H1 (cell line): ENCODE data around the gene NBAS. TPM values are rescaled to one million over a fixed set of nuclear protein-coding genes. Genes with fewer than 3 reads are reported as not detected.

Experiments
- CTCF ChIA-PET: fragments of 300-600 bp; sonication (Branson Sonifier 250); formaldehyde crosslinking; loops from one replicate; lab custom pipeline; 2021; ENCODE audit not compliant: partially characterized antibody; lab: Charles Lee
- POLR2A ChIA-PET: fragments of 300-600 bp; sonication (Branson Sonifier 250); formaldehyde crosslinking; loops from one replicate; lab custom pipeline; 2021; ENCODE audit warnings: inconsistent platforms; ENCODE audit not compliant: partially characterized antibody; lab: Charles Lee
- DNase-seq, 2 experiments: peaks; one replicate each; pipeline versions ENCODE4 v3.0.0 to v3.0.0-alpha.2; 2010 to 2022; ENCODE audit warnings: low spot score in 2 of 2, low read depth in 1 of 2, mixed read lengths in 1 of 2
- FAIRE-seq: peaks from 2 replicates; lab custom pipeline; 2011; peaks lifted over from hg19 to GRCh38; lab: Jason Lieb, UNC
- H2AFZ ChIP-seq: 2 replicates; pipeline ENCODE4 v1.8.1; 2012; ENCODE audit warnings: low read length, inconsistent platforms
- H2AK5ac ChIP-seq: 2 replicates; pipeline ENCODE4 v1.6.1; 2013; ENCODE audit warnings: low read depth, low read length
- H2BK120ac ChIP-seq: replicated peaks from 2 replicates; pipeline ENCODE3; 2013; ENCODE audit warnings: low read depth, low read length, inconsistent platforms
- H2BK12ac ChIP-seq: 2 replicates; pipeline ENCODE4 v1.6.1; 2013; ENCODE audit warnings: low read depth, low read length
- H2BK15ac ChIP-seq: 2 replicates; pipeline ENCODE4 v1.6.1; 2013; ENCODE audit warnings: low read length
- H2BK20ac ChIP-seq: 2 replicates; pipeline ENCODE4 v1.6.1; 2013; ENCODE audit warnings: low read length
- H2BK5ac ChIP-seq: 2 replicates; pipeline ENCODE4 v1.6.1; 2013; ENCODE audit warnings: low read depth, low read length
- H3K14ac ChIP-seq: 2 replicates; pipeline ENCODE4 v1.6.1; 2013; ENCODE audit warnings: inconsistent platforms; ENCODE audit not compliant: insufficient read length
- H3K18ac ChIP-seq: 2 replicates; pipeline ENCODE4 v1.6.1; 2013; ENCODE audit warnings: low read length; ENCODE audit errors: extremely low read depth
- H3K23ac ChIP-seq: 2 replicates; pipeline ENCODE4 v1.6.1; 2013; ENCODE audit warnings: inconsistent platforms; ENCODE audit not compliant: insufficient read length
- H3K23me2 ChIP-seq: 2 replicates; pipeline ENCODE4 v1.6.1; 2013; ENCODE audit warnings: low read depth, low read length
- H3K27ac ChIP-seq: 2 replicates; pipeline ENCODE4 v1.6.1; 2011; ENCODE audit warnings: low read depth, low read length, inconsistent platforms
- H3K27me3 ChIP-seq, 4 experiments: replicated peaks in 1 of 4; 1 replicate in 1 of 4; 2 replicates in 3 of 4; pipeline versions ENCODE4 v1.6.1 to v1.8.1; 2011 to 2013; ENCODE audit warnings: low read length in 3 of 4, mild to moderate bottlenecking in 3 of 4, inconsistent platforms in 2 of 4, mixed read lengths in 2 of 4, moderate library complexity in 1 of 4; ENCODE audit not compliant: control insufficient read depth in 3 of 4, insufficient read depth in 3 of 4; ENCODE audit errors: extremely low read depth in 1 of 4
- H3K36me3 ChIP-seq, 4 experiments: 2 replicates each; pipeline versions ENCODE4 v1.6.1 to v1.8.1; 2011 to 2013; ENCODE audit warnings: mild to moderate bottlenecking in 4 of 4, low read length in 3 of 4, moderate library complexity in 2 of 4, control low read depth in 1 of 4, inconsistent platforms in 1 of 4; ENCODE audit not compliant: insufficient read depth in 4 of 4, control insufficient read depth in 2 of 4
- H3K4ac ChIP-seq: replicated peaks from 2 replicates; pipeline ENCODE3; 2013; ENCODE audit warnings: low read length, low read depth, mixed read lengths, inconsistent platforms; ENCODE audit not compliant: insufficient read length
- H3K4me1 ChIP-seq, 4 experiments: replicated peaks in 1 of 4; 1 replicate in 1 of 4; 2 replicates in 3 of 4; pipeline versions ENCODE4 v1.6.1 to v1.8.1; 2011 to 2013; ENCODE audit warnings: low read length in 3 of 4, inconsistent platforms in 2 of 4, mixed read lengths in 1 of 4; ENCODE audit not compliant: insufficient read depth in 4 of 4, control insufficient read depth in 3 of 4
- H3K4me2 ChIP-seq, 2 experiments: 2 replicates each; pipeline versions ENCODE4 v1.6.1 to v1.8.1; 2011 to 2013; ENCODE audit warnings: low read depth in 2 of 2, low read length in 2 of 2, control low read depth in 1 of 2, inconsistent platforms in 1 of 2, mild to moderate bottlenecking in 1 of 2; ENCODE audit not compliant: insufficient read depth in 1 of 2
- H3K4me3 ChIP-seq, 4 experiments: fragments of 200-600, 300-600 bp in 1 of 4; sonication (generic), shearing (Covaris generic), sonication (Bioruptor Twin) in 1 of 4; 2 replicates each; pipeline versions ENCODE4 v1.5.1 to v1.8.1; 2011 to 2016; ENCODE audit warnings: low read length in 4 of 4, low read depth in 3 of 4, control low read depth in 2 of 4, inconsistent platforms in 2 of 4, mild to moderate bottlenecking in 2 of 4, mixed read lengths in 1 of 4, moderate library complexity in 1 of 4; ENCODE audit not compliant: insufficient read depth in 2 of 4; ENCODE audit errors: extremely low read depth in 1 of 4
- H3K56ac ChIP-seq: replicated peaks from 2 replicates; pipeline ENCODE3; 2013; ENCODE audit warnings: low read depth, mild to moderate bottlenecking, mixed read lengths, low read length, inconsistent platforms; ENCODE audit not compliant: insufficient read length
- H3K79me1 ChIP-seq: 2 replicates; pipeline ENCODE4 v1.6.1; 2013; ENCODE audit warnings: low read depth, low read length, control low read depth
- H3K79me2 ChIP-seq, 2 experiments: 2 replicates each; pipeline versions ENCODE4 v1.6.1 to v1.8.1; 2012 to 2013; ENCODE audit warnings: low read length in 2 of 2, mild to moderate bottlenecking in 2 of 2, inconsistent platforms in 1 of 2; ENCODE audit not compliant: insufficient read depth in 2 of 2, control insufficient read depth in 1 of 2
- H3K9ac ChIP-seq, 4 experiments: replicated peaks in 1 of 4; 1 replicate in 1 of 4; 2 replicates in 3 of 4; pipeline versions ENCODE4 v1.6.1 to v1.8.1; 2011 to 2013; ENCODE audit warnings: low read depth in 3 of 4, low read length in 3 of 4, control low read depth in 2 of 4, mild to moderate bottlenecking in 2 of 4, moderate library complexity in 2 of 4, inconsistent platforms in 1 of 4; ENCODE audit errors: extremely low read depth in 1 of 4
- H3K9me3 ChIP-seq, 2 experiments: 2 replicates each; pipeline versions ENCODE4 v1.6.1 to v1.8.1; 2012 to 2013; ENCODE audit warnings: mild to moderate bottlenecking in 2 of 2, moderate library complexity in 2 of 2, control low read depth in 1 of 2, inconsistent platforms in 1 of 2, low read depth in 1 of 2, low read length in 1 of 2, mixed read lengths in 1 of 2; ENCODE audit not compliant: insufficient read depth in 2 of 2
- H4K20me1 ChIP-seq, 2 experiments: replicated peaks in 1 of 2; 2 replicates each; pipeline versions ENCODE3 to v1.8.1; 2011 to 2013; ENCODE audit warnings: inconsistent platforms in 2 of 2, low read length in 2 of 2, mild to moderate bottlenecking in 1 of 2; ENCODE audit not compliant: insufficient read depth in 2 of 2, control insufficient read depth in 1 of 2
- H4K5ac ChIP-seq: 2 replicates; pipeline ENCODE4 v1.6.1; 2013; ENCODE audit warnings: low read length, low read depth, mixed read lengths, inconsistent platforms; ENCODE audit not compliant: insufficient read length
- H4K8ac ChIP-seq: 2 replicates; pipeline ENCODE4 v1.8.0; 2013; ENCODE audit warnings: mild to moderate bottlenecking, moderate library complexity, low read length, inconsistent platforms; ENCODE audit not compliant: insufficient read depth; ENCODE audit errors: extremely low read depth
- H4K91ac ChIP-seq: replicated peaks from 2 replicates; pipeline ENCODE3; 2013; ENCODE audit warnings: low read length, mixed read lengths, inconsistent platforms; ENCODE audit not compliant: insufficient read length
- CBX5 ChIP-seq: fragments of 300-800, 300-1000 bp; sonication (generic); IDR thresholded peaks from 2 replicates; pipeline ENCODE4 v1.7.1; 2016; ENCODE audit warnings: antibody characterized with exemption, low read length, low read depth
- FOSL1 ChIP-seq: IDR thresholded peaks from 2 replicates; pipeline ENCODE4 v1.6.1; 2011; ENCODE audit warnings: mild to moderate bottlenecking, low read depth, low read length, moderate library complexity; ENCODE audit not compliant: insufficient read depth
- MAFK ChIP-seq: IDR thresholded peaks from 2 replicates; pipeline ENCODE4 v1.6.1; 2012; ENCODE audit warnings: low read depth, mild to moderate bottlenecking, improper control_type of control experiment, low read length
- WGBS, 2 experiments: shearing (Covaris generic) in 1 of 2; methylation state at CpG; one replicate each; pipeline versions ENCODE4 v1.1.6 to v1.1.7; 2013 to 2015; ENCODE audit warnings: low lambda C conversion rate in 2 of 2, mixed read lengths in 2 of 2, inconsistent platforms in 1 of 2, low coverage in 1 of 2, missing lambda C conversion rate in 1 of 2; ENCODE audit not compliant: insufficient replicate concordance in 2 of 2, insufficient coverage in 1 of 2, insufficient read length in 1 of 2; ENCODE audit errors: extremely low coverage in 1 of 2, missing lambda C conversion rate in 1 of 2; 5-methylcytosine and 5-hydroxymethylcytosine counted together
- polyA plus RNA-seq, 7 experiments: library from polyadenylated mRNA; depleted of rRNA in 3 of 7; stranded (reverse) in 5 of 7; unstranded in 2 of 7; fragments of >200 nt in 5 of 7; fragments of 200-250 nt in 2 of 7; gene quantifications; 1 replicate in 5 of 7; 2 replicates in 1 of 7; 4 replicates in 1 of 7; pipeline versions ENCODE4 v1.2.1 to v1.2.3, GENCODE V29; 2011 to 2013; ENCODE audit warnings: missing spikeins in 2 of 7, mixed read lengths in 2 of 7
- total RNA-seq: library from RNA; stranded (reverse); fragmentation: NEBNext Ultra II Directional; extraction: Animal tissue kit (Norgen Biotek cat#: 25700); gene quantifications from 2 replicates; pipeline ENCODE4 v1.2.1, GENCODE V29; 2021

Gene NBAS
- total and polyA plus RNA-seq, 2 of the 8 experiments (the other 6 are each of a cell fraction or from before 2014, with no cell fraction given): 19.6 to 34.8 TPM

DNA sequence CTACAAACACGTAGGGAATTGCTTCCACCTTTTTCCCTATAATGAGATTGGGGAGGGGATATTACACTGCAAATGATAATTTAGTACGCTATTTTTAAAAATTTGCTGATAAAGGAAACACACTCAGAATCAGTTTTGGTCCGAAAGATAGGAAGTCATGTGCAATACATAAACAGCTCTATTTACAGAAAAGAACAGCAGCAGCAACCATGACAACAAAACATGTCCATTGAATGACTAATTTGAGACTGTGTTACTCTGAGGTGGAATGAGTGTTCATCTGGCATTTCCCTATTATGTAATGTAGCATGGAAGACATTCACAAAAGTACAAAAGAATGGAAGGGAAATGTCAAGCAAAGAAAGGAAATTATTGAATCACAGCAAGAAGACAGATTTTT lies 337.2 kb downstream of the NBAS start:
- Histone ChIP-seq H2AFZ (no peak overlapping the region), H3K27me3 (no peaks in the 10 kb centered on the region), H3K18ac (no peak overlapping the region), H3K56ac (no peak overlapping the region), H3K23me2 (no peaks in the 10 kb centered on the region), H2BK120ac (no peak overlapping the region), H3K36me3 (no peaks in the 10 kb centered on the region), H3K4me1 (no peaks in the 10 kb centered on the region), H4K5ac (no peak overlapping the region), H4K8ac (no peak overlapping the region), H3K9me3 (no peaks in the 10 kb centered on the region), H4K20me1 (no peaks in the 10 kb centered on the region), H3K4me2 (no peak overlapping the region), H3K14ac (no peak overlapping the region), H3K4me3 (no peak overlapping the region), H3K9ac (no peak overlapping the region), H2BK15ac (no peak overlapping the region), H4K91ac (no peak overlapping the region), H3K4ac (no peak overlapping the region), H3K27ac (no peak overlapping the region), H2BK20ac (no peak overlapping the region), H2BK5ac (no peak overlapping the region), H3K79me1 (no peaks in the 10 kb centered on the region), H3K23ac (no peak overlapping the region), H2AK5ac (no peak overlapping the region), H2BK12ac (no peak overlapping the region), H3K79me2 (no peaks in the 10 kb centered on the region)
- 87% methylated on average over 3 of the region's 3 CpGs; no CpG with 5 or more reads in 1 of the 2 experiments for WGBS, 2 experiments
- CTCF ChIA-PET: no interaction called here
- POLR2A ChIA-PET: no interaction called here
- DNase-seq: no peak
- FAIRE-seq: no peak
- TF ChIP-seq FOSL1 (no peak), MAFK (no peak), CBX5 (no peak)
